ENCODE measurements around the gene PISD. TPM values are rescaled to one million over a fixed set of nuclear protein-coding genes. Genes with fewer than 3 reads are reported as not detected.
"Not testable (repeated sequence)": the region's sequence is repeated elsewhere in the genome, so short reads cannot be mapped to it uniquely, and the experiment has no call there.

PISD gene
- total RNA-seq, 4 donors from 2014 or later = 27.5 to 68.1 (median 61.4) TPM

DNA sequence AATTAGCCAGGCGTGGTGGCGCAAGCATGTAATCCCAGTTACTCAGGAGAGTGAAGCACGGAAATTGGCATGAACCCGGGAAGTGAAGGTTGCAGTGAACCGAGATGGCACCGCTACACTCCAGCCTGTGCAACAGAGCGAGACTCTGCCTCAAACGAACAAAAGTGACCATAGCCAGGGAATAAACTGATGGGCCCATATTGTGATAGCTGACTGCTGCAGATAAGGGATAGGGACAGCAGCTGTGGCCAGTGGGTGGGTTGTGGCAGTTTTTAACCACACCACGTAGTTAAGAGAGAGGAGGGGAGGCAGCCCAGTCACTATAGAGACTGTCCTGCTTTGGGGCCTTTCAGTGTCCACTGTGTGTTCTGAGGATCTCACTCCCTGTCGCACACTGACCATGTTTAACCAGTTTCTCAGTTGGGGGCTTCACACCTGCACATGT, 58.9 kb downstream of the PISD start:
- H3K27me3 ChIP-seq = no peaks in the 10 kb centered on the region
- no peak overlapping the region for H3K4me3 ChIP-seq
- H3K9me3 ChIP-seq = no peaks in the 10 kb centered on the region
- DNase-seq = no peak
- TF ChIP-seq, protein P1, sequence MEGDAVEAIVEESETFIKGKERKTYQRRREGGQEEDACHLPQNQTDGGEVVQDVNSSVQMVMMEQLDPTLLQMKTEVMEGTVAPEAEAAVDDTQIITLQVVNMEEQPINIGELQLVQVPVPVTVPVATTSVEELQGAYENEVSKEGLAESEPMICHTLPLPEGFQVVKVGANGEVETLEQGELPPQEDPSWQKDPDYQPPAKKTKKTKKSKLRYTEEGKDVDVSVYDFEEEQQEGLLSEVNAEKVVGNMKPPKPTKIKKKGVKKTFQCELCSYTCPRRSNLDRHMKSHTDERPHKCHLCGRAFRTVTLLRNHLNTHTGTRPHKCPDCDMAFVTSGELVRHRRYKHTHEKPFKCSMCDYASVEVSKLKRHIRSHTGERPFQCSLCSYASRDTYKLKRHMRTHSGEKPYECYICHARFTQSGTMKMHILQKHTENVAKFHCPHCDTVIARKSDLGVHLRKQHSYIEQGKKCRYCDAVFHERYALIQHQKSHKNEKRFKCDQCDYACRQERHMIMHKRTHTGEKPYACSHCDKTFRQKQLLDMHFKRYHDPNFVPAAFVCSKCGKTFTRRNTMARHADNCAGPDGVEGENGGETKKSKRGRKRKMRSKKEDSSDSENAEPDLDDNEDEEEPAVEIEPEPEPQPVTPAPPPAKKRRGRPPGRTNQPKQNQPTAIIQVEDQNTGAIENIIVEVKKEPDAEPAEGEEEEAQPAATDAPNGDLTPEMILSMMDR (IDR thresholded peaks at IDR 0.05) = no peak
- TF ChIP-seq POLR2A (IDR thresholded peaks at IDR 0.05) = no peak
- peaks cover 0 to 45% (median 0%) of the 10 kb centered on the region in 3 donors for H3K36me3 ChIP-seq
- H3K4me1 ChIP-seq = peaks cover 0 to 14% (median 0%) of the 10 kb centered on the region in 4 donors
- H3K27ac ChIP-seq = peak overlapping the region in 1 of 4 donors; percentile 65

DNA sequence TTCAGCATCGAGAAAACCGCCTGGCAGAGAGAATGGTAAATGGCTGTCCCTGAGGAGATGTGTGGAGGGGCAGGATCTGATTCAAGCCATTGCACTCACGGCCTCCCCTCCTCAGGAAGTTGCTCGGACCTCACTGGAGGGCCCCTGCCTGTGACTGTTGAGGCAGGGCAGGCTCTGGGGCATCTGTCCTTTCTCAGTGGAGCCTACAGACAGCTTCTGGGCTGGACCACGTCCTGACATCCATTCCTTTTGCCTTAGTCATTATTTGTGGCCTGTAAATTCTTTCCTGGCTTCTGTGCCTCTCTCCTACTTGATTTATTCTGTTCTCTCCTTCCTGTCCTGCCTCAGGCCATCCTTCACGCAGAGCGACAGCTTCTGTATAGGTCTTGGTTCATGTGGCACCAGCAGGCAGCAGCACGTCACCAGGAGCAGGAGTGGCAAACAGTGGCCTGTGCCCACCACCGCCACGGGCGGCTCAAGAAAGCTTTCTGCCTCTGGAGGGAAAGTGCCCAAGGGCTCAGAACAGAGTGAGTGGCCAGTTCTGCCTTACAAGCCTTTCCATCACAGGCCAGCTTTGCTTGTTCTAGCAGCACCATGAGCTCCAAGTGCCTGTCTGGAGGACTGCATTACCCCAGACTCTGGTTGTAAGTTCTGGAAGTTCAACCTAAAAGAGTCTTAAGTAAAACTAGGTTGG, 59.6 kb downstream of the PISD start:
- H3K36me3 ChIP-seq = peaks cover 0 to 39% (median 0%) of the 10 kb centered on the region in 3 donors
- H3K4me1 ChIP-seq = peaks cover 0 to 14% (median 0%) of the 10 kb centered on the region in 4 donors
- TF ChIP-seq POLR2A (IDR thresholded peaks at IDR 0.05) = no peak
- TF ChIP-seq, protein P1 (IDR thresholded peaks at IDR 0.05) = no peak
- H3K27me3 ChIP-seq = no peaks in the 10 kb centered on the region
- H3K4me3 ChIP-seq = no peak overlapping the region
- peak overlapping the region in 1 of 4 donors; percentile 65 for H3K27ac ChIP-seq
- H3K9me3 ChIP-seq = no peaks in the 10 kb centered on the region
- no peak for DNase-seq

DNA sequence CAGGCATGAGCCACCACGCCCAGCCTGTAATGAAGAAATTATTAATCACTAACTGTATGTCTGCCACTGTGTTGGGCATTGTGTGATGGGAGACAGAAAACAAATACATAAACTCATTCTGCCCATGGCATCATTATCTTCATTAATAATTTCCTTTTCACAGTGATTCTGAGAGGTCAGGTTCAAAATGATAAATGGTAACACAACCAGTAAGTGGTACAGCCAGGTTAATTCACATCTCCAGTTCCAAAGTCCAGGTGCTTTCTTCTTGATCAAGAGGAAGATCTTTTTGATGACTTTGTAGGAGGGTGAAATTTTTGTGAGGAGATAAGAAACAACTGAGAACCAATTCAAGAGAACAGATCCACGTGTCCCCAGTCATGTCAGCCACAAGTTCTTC, 66.7 kb downstream of the PISD start:
- Histone ChIP-seq H3K4me1 (no peaks in the 10 kb centered on the region), H3K9me3 (no peaks in the 10 kb centered on the region), H3K27ac (no peak overlapping the region), H3K4me3 (no peak overlapping the region), H3K36me3 (no peaks in the 10 kb centered on the region), H3K27me3 (no peaks in the 10 kb centered on the region)
- no peak for DNase-seq
- no peak for TF ChIP-seq POLR2A (IDR thresholded peaks at IDR 0.05)
- TF ChIP-seq, protein P1 (IDR thresholded peaks at IDR 0.05) = no peak

DNA sequence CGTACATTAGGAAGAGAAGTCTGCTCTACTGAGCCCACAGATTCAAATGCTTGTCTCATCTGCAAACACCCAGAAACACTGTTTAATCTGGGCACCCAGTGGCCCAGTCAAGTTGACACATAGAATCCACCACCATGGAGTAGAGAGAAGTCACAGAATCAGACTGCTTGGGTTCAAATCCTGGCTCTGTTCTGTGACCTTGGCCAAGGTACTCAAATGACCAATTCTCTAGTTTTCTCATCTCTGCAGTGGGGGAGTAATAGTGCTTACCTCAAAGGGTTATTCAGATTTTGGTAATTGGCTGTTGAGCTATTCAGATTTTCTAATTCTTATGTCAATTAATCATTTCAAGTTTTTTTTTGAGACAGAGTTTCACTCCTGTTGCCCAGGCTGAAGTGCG, 71.9 kb downstream of the PISD start:
- not testable (repeated sequence) for H3K27me3 ChIP-seq, DNase-seq, H3K27ac ChIP-seq, H3K9me3 ChIP-seq, H3K4me3 ChIP-seq, H3K4me1 ChIP-seq
- H3K36me3 ChIP-seq = peaks cover 0 to 18% (median 0%) of the 10 kb centered on the region in 3 donors

DNA sequence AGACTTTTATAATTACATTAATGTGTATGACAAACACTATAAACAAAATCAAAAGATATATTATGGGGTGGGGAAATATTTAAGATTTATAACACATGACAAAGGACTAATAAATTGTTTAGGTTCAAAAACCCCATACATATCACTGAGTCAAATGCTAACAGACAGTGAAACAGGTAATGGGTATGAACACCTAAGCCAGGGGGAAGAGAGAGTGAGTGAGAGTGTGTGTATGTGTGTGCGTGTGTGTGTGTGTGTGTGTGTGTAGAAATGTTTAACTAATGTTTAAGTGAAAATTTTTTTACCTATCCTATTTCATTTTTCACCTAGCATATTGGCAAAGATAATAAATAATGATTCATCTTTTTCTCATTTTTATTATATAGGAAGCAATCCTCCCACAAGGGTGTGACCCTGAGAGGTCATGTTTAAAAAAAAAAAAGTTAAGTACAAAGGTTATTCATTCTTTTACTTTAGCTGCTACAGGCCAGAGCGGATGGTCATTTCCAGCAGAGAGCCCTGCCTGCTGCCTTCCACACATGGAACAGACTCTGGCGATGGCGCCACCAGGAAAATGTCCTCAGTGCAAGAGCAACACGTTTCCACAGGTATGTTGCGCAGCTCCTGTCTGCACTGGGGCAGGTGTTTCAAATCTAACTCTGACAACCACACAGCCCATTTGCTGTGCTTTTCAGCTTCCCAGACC, 72.9 kb downstream of the PISD start:
- Histone ChIP-seq H3K36me3 (peaks cover 0 to 22% (median 0%) of the 10 kb centered on the region in 3 donors), H3K27me3 (no peaks in the 10 kb centered on the region), H3K4me3 (peak overlapping the region in 2 of 4 donors; percentile 39 to 47), H3K4me1 (no peaks in the 10 kb centered on the region), H3K27ac (peak overlapping the region in 1 of 4 donors; percentile 80), H3K9me3 (no peaks in the 10 kb centered on the region)
- DNase-seq = peak in 2 of 3 donors; percentile 71 to 75
- TF ChIP-seq, protein P1 (IDR thresholded peaks at IDR 0.05) = no peak
- peak; percentile 80 to 86 for TF ChIP-seq POLR2A (IDR thresholded peaks at IDR 0.05)

Measured in Peyer's patch (tissue), 4 donors.